ENCODE results near the gene TMEM107.

GRCh38 chr17:8147805-8148404, 28.3 kb downstream of the TMEM107 start:
- no peak for TF ChIP-seq FOSL1 (IDR thresholded peaks at IDR 0.05; ENCODE audit: low read depth)
- no peak for TF ChIP-seq MAX (IDR thresholded peaks at IDR 0.05)
- no peak for TF ChIP-seq CTCF (IDR thresholded peaks at IDR 0.05 in 2 of 3, conservative IDR thresholded peaks at IDR 0.05 in 1 of 3; ENCODE audit: borderline replicate concordance in 1 of 3, insufficient read depth in 1 of 3, low read depth in 2 of 3, low read length in 2 of 3)
- no peak for TF ChIP-seq EZH2phosphoT487 (IDR thresholded peaks at IDR 0.05; ENCODE audit: borderline replicate concordance)
